Epithelial cell of alveolus of lung (primary cell): Measurements from ENCODE around the gene RSBN1L. TPM values are rescaled to one million over a fixed set of nuclear protein-coding genes. Genes with fewer than 3 reads are reported as not detected.

ENCODE experiments used
- total RNA-seq: library from RNA; depleted of rRNA; stranded (reverse); fragments of >200 nt; gene quantifications from 2 replicates; pipeline ENCODE4 v1.2.1, GENCODE V29; 2015

Gene RSBN1L
- total RNA-seq, result 9.6 and 18.7 TPM in 2 replicates

GRCh38 chr7:77696057-77696642 is at the start of gene RSBN1L:
Gene RSBN1L, plus strand, starts transcription at chr7:77696459. Its CDS starts 11 bp downstream, at chr7:77696470.

GRCh38 chr7:77798394-77799077 is 102.3 kb downstream of the RSBN1L start, which contains the start of the genes PHTF2 and TMEM60:
Gene PHTF2, plus strand, starts transcription at chr7:77798773.
Gene TMEM60, minus strand, starts transcription at chr7:77798434. Its CDS starts 4,061 bp downstream, at chr7:77794373.

Other genes with a start within 250 kb of the RSBN1L start
- gene PTPN12, start 159.2 kb upstream of the RSBN1L start, total RNA-seq, result 37.8 and 45.0 TPM in 2 replicates
- 15.9 and 25.2 TPM in 2 replicates for gene TMEM60, start 102.0 kb downstream of the RSBN1L start, total RNA-seq
- gene PHTF2, start 102.3 kb downstream of the RSBN1L start, total RNA-seq, result 14.8 and 23.3 TPM in 2 replicates